Suprapubic skin (tissue), 4 donors: ENCODE measurements around the gene CD99L2.

ENCODE experiments used
- CTCF ChIP-seq, 2 donors: fragments of 200-600 bp in 1 of 2; fragments of 450-650 bp in 1 of 2; sonication (generic) in 1 of 2; IDR thresholded peaks; one replicate each; pipeline ENCODE4 v1.5.1; 2016 to 2019; ENCODE audit warnings: antibody characterized with exemption in 2 of 2, mild to moderate bottlenecking in 1 of 2, moderate library complexity in 1 of 2
- EP300 ChIP-seq: sonication (generic); formaldehyde crosslinking; IDR thresholded peaks from one replicate; pipeline ENCODE4 v1.6.1; 2017; ENCODE audit warnings: antibody characterized with exemption
- POLR2A ChIP-seq, 2 donors: fragments of 450-650 bp; IDR thresholded peaks; one replicate each; pipeline ENCODE4 v1.6.1; 2017; ENCODE audit warnings: antibody characterized with exemption in 2 of 2, mild to moderate bottlenecking in 2 of 2, moderate library complexity in 2 of 2
- POLR2AphosphoS5 ChIP-seq, 3 donors: sonication (generic); formaldehyde crosslinking; IDR thresholded peaks; one replicate each; pipeline ENCODE4 v1.6.1; 2017; ENCODE audit warnings: antibody characterized with exemption in 3 of 3

- no peak for TF ChIP-seq CTCF (IDR thresholded peaks at IDR 0.05)
- TF ChIP-seq POLR2A (IDR thresholded peaks at IDR 0.05): no peak
- TF ChIP-seq EP300: no peak
- no peak for TF ChIP-seq POLR2AphosphoS5 (IDR thresholded peaks at IDR 0.05)
These were observed 45.8 kb upstream of the CD99L2 start for GRCh38 chrX:150944233-150944632.
